Stomach (tissue), 4 donors: Measurements from ENCODE around the gene ZNF525.

ENCODE experiments used
- CTCF ChIP-seq, 7 experiments: fragments of 450-650 bp in 4 of 7; fragments of 200-600 bp in 3 of 7; sonication (generic) in 3 of 7; IDR thresholded peaks; one replicate each; pipeline ENCODE4 v1.5.1; 2016 to 2019; ENCODE audit warnings: antibody characterized with exemption in 7 of 7, control low read depth in 2 of 7, mild to moderate bottlenecking in 1 of 7
- EP300 ChIP-seq: sonication (generic); formaldehyde crosslinking; IDR thresholded peaks from one replicate; pipeline ENCODE4 v1.6.1; 2017; ENCODE audit warnings: antibody characterized with exemption
- POLR2A ChIP-seq, 4 donors: fragments of 450-650 bp; IDR thresholded peaks; one replicate each; pipeline ENCODE4 v1.6.1; 2016; ENCODE audit warnings: antibody characterized with exemption in 4 of 4, control low read depth in 2 of 4, mild to moderate bottlenecking in 1 of 4, moderate library complexity in 1 of 4
- POLR2AphosphoS5 ChIP-seq, 3 donors: sonication (generic); formaldehyde crosslinking; IDR thresholded peaks; one replicate each; pipeline ENCODE4 v1.6.1; 2016; ENCODE audit warnings: antibody characterized with exemption in 3 of 3

GRCh38 chr19:53388904-53389303 is 23.4 kb downstream of the ZNF525 start:
- no peak for TF ChIP-seq CTCF (IDR thresholded peaks at IDR 0.05)
- no peak for TF ChIP-seq POLR2AphosphoS5 (IDR thresholded peaks at IDR 0.05)
- no peak for TF ChIP-seq POLR2A (IDR thresholded peaks at IDR 0.05)
- no peak for TF ChIP-seq EP300
